ENCODE results near the gene ATP8B4. TPM values are rescaled to one million over a fixed set of nuclear protein-coding genes. Genes with fewer than 3 reads are reported as not detected.

ATP8B4 gene
- total RNA-seq, 4 donors from 2014 or later, result 2.7 to 6.3 (median 3.7) TPM

DNA sequence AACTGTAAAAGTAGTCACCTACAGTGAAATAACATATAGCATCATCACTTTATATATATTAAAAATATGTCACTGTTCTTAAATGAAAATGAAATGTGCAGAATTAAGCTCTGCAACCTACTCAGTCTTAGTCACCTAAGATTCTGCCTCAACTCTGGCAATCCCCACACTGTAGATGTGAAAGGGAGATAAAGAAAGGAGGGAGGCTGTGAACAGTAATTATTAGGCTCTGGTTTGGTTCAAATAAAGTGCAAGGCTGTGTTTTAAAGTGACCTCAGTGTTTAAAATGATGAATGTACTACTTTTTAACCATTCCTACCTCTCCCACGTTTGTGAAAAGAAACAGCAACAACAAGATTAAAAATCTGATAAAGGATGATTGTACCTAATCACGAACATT lies 72.2 kb downstream of the ATP8B4 start:
- no peak for TF ChIP-seq POLR2AphosphoS5 (IDR thresholded peaks at IDR 0.05)
- TF ChIP-seq POLR2A (IDR thresholded peaks at IDR 0.05; ENCODE audit: low read depth), result no peak
- TF ChIP-seq, protein P1, sequence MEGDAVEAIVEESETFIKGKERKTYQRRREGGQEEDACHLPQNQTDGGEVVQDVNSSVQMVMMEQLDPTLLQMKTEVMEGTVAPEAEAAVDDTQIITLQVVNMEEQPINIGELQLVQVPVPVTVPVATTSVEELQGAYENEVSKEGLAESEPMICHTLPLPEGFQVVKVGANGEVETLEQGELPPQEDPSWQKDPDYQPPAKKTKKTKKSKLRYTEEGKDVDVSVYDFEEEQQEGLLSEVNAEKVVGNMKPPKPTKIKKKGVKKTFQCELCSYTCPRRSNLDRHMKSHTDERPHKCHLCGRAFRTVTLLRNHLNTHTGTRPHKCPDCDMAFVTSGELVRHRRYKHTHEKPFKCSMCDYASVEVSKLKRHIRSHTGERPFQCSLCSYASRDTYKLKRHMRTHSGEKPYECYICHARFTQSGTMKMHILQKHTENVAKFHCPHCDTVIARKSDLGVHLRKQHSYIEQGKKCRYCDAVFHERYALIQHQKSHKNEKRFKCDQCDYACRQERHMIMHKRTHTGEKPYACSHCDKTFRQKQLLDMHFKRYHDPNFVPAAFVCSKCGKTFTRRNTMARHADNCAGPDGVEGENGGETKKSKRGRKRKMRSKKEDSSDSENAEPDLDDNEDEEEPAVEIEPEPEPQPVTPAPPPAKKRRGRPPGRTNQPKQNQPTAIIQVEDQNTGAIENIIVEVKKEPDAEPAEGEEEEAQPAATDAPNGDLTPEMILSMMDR (IDR thresholded peaks at IDR 0.05), result no peak
- no peak for TF ChIP-seq EP300 (IDR thresholded peaks at IDR 0.05)
- Histone ChIP-seq H3K9me3 (peaks cover 0 to 13% (median 10%) of the 10 kb centered on the region in 4 donors), H3K27ac (replicated peaks in 1 of 4) (no peak overlapping the region), H3K27me3 (no peaks in the 10 kb centered on the region), H3K36me3 (no peaks in the 10 kb centered on the region), H3K4me1 (peaks cover 3 to 9% (median 7%) of the 10 kb centered on the region in 4 donors), H3K4me3 (no peak overlapping the region)
- intact Hi-C loops (cut with DNase I), result no loop called here
- WGBS, result 49% methylated on average over 2 of the region's 2 CpGs
- no peak for DNase-seq (ENCODE audit: extremely low spot score)

DNA sequence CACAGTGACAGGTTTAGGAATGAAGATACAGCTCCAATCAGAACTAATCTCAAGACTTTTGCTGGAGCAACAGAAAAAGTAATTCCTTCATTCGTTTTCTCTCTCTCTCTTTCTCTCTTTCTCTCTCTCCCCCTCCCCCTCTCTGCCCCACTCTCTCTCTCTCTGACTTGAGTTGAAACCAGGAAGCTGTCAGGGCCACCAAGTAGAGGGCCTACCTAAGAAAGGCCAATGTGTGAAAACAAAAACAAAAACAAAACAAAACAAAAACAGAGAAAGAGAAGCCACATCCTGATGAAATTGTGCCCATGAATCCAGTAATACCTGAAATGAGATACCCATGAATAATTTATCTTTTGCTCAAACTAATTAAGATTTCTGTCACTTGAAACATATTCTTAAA lies 72.9 kb downstream of the ATP8B4 start:
- intact Hi-C loops (cut with DNase I), result no loop called here
- peaks cover 0 to 13% (median 10%) of the 10 kb centered on the region in 4 donors for H3K9me3 ChIP-seq
- no peak overlapping the region for H3K4me3 ChIP-seq
- H3K27me3 ChIP-seq, result no peaks in the 10 kb centered on the region
- WGBS, result 85% methylated on average over 1 of the region's 1 CpG
- no peak for TF ChIP-seq POLR2AphosphoS5 (IDR thresholded peaks at IDR 0.05)
- TF ChIP-seq EP300 (IDR thresholded peaks at IDR 0.05), result no peak
- TF ChIP-seq POLR2A (IDR thresholded peaks at IDR 0.05; ENCODE audit: low read depth), result no peak
- TF ChIP-seq, protein P1 (IDR thresholded peaks at IDR 0.05), result no peak
- peaks cover 0 to 2% (median 0%) of the 10 kb centered on the region in 4 donors for H3K4me1 ChIP-seq
- no peak overlapping the region for H3K27ac ChIP-seq (replicated peaks in 1 of 4)
- DNase-seq (ENCODE audit: extremely low spot score), result no peak
- H3K36me3 ChIP-seq, result no peaks in the 10 kb centered on the region

DNA sequence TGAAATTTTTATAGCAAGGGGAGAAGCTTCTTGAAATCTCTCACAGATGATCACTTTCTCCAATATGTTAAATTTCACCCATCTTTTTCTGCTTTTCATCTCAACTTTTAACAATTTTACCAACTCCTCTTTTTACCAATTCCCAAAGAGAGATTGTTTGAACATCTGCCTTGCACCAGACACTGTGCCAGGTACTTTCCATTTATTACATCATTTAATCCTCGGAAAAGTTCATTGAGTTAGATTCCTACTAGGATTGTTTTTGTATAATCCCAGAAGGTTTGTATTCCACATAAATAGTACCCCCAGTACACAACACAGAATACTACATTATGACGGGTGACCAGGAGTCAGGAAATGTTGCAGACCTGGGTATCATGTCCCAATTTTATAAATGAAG lies 74.1 kb downstream of the ATP8B4 start:
- DNase-seq (ENCODE audit: extremely low spot score), result no peak
- 24% methylated on average over 2 of the region's 2 CpGs for WGBS
- Histone ChIP-seq H3K27me3 (no peaks in the 10 kb centered on the region), H3K4me3 (no peak overlapping the region), H3K9me3 (peaks cover 0 to 13% (median 10%) of the 10 kb centered on the region in 4 donors), H3K36me3 (no peaks in the 10 kb centered on the region), H3K4me1 (no peaks in the 10 kb centered on the region), H3K27ac (replicated peaks in 1 of 4) (no peak overlapping the region)
- intact Hi-C loops (cut with DNase I), result no loop called here
- TF ChIP-seq, protein P1 (IDR thresholded peaks at IDR 0.05), result no peak
- no peak for TF ChIP-seq POLR2A (IDR thresholded peaks at IDR 0.05; ENCODE audit: low read depth)

DNA sequence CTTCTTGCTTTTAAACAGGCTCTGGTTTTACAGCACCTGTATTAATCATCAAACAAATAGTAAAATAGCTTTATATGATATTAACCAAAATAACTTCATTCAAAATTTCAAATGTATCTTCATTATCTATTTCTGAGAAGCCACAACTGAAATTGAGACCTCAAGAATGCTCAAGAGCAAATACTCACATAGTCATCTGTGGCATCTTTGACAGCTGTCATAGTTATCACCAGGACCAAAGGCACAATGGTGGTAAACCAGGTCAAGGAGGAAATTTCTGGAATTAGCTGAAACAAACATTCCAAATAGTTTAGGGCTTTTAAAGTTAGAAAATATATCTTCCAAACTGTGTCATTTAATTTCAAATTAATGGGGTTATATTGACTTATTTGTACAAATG lies 74.6 kb downstream of the ATP8B4 start:
- no peaks in the 10 kb centered on the region for H3K36me3 ChIP-seq
- H3K27ac ChIP-seq (replicated peaks in 1 of 4), result no peak overlapping the region
- TF ChIP-seq POLR2A (IDR thresholded peaks at IDR 0.05; ENCODE audit: low read depth) (no peak), POLR2AphosphoS5 (IDR thresholded peaks at IDR 0.05) (no peak), EP300 (IDR thresholded peaks at IDR 0.05) (no peak)
- TF ChIP-seq, protein P1 (IDR thresholded peaks at IDR 0.05), result no peak
- DNase-seq (ENCODE audit: extremely low spot score), result no peak
- H3K4me1 ChIP-seq, result no peaks in the 10 kb centered on the region
- H3K4me3 ChIP-seq, result no peak overlapping the region
- H3K9me3 ChIP-seq, result peaks cover 0 to 13% (median 10%) of the 10 kb centered on the region in 4 donors
- H3K27me3 ChIP-seq, result no peaks in the 10 kb centered on the region
- intact Hi-C loops (cut with DNase I), result no loop called here

DNA sequence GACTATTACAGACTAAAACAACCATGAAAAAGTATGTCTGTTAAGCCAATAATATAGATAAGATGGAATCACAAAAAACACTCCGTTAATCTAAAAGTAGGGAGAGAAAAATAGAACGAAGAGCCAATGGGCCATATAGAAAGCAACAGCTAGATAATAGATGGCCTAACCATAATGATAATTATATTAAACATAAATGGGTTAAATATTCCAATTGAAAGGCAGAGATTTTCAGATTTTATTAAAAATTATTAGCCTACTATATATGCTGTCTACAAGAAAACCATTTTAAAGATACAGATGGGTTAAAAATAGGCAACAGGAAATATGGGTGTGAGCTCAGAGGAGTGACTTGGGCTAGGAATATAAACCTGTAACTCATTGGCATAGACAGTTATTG lies 76.3 kb downstream of the ATP8B4 start:
- Histone ChIP-seq H3K9me3 (peaks cover 0 to 13% (median 10%) of the 10 kb centered on the region in 4 donors), H3K4me3 (no peak overlapping the region), H3K4me1 (no peaks in the 10 kb centered on the region), H3K36me3 (no peaks in the 10 kb centered on the region), H3K27ac (replicated peaks in 1 of 4) (no peak overlapping the region), H3K27me3 (no peaks in the 10 kb centered on the region)
- TF ChIP-seq EP300 (IDR thresholded peaks at IDR 0.05) (no peak), POLR2A (IDR thresholded peaks at IDR 0.05; ENCODE audit: low read depth) (no peak), POLR2AphosphoS5 (IDR thresholded peaks at IDR 0.05) (no peak)
- TF ChIP-seq, protein P1 (IDR thresholded peaks at IDR 0.05), result no peak
- no peak for DNase-seq (ENCODE audit: extremely low spot score)
- 88% methylated on average over 2 of the region's 2 CpGs for WGBS
- intact Hi-C loops (cut with DNase I), result no loop called here

Measured in esophagus muscularis mucosa (tissue), 4 donors.